ENCODE results near the gene DIDO1. TPM values are rescaled to one million over a fixed set of nuclear protein-coding genes. Genes with fewer than 3 reads are reported as not detected.
A peak's percentile ranks its signal among the peaks of the same experiment; 100 is the strongest.

The DIDO1 gene
- total and polyA plus RNA-seq, 2 of the 13 experiments (the other 11 are each of a cell fraction or from before 2014, with no cell fraction given), result 75.0 to 75.1 TPM

GRCh38 chr20:62968378-62969178, 42.3 kb upstream of the DIDO1 start (continued):
- TF ChIP-seq ETV6 (CRISPR knock-in tag; conservative IDR thresholded peaks at IDR 0.05) (no peak), RORA (CRISPR knock-in tag; IDR thresholded peaks at IDR 0.05) (no peak), ZHX2 (IDR thresholded peaks at IDR 0.05; ENCODE audit: low read depth) (no peak), ZHX2 (CRISPR knock-in tag; IDR thresholded peaks at IDR 0.05; ENCODE audit: borderline replicate concordance) (no peak), ZNF382 (CRISPR knock-in tag; IDR thresholded peaks at IDR 0.05; ENCODE audit: borderline replicate concordance) (no peak), ARID4A (CRISPR knock-in tag; IDR thresholded peaks at IDR 0.05; ENCODE audit: borderline replicate concordance) (no peak), TCF7L2 (IDR thresholded peaks at IDR 0.05; ENCODE audit: low read depth, low read length) (no peak), ZNF746 (CRISPR knock-in tag; IDR thresholded peaks at IDR 0.05) (no peak), ZNF557 (CRISPR knock-in tag; IDR thresholded peaks at IDR 0.05) (0 out of 2 replicates have a peak, but pooled peaks have one; percentile 60), ZMYM3 (CRISPR knock-in tag; IDR thresholded peaks at IDR 0.05) (no peak), RNF219 (CRISPR knock-in tag; IDR thresholded peaks at IDR 0.05) (no peak), IKZF4 (CRISPR knock-in tag; IDR thresholded peaks at IDR 0.05; ENCODE audit: borderline replicate concordance, low read depth, not compliant biosample characterization) (peak; percentile 59), ZNF205 (CRISPR knock-in tag; IDR thresholded peaks at IDR 0.05) (no peak), GLMP (CRISPR knock-in tag; IDR thresholded peaks at IDR 0.05; ENCODE audit: borderline replicate concordance) (no peak), ZFP37 (CRISPR knock-in tag; IDR thresholded peaks at IDR 0.05; ENCODE audit: borderline replicate concordance) (no peak)

All from HepG2 (cell line).